ENCODE data around the gene MGRN1.
A peak's percentile ranks its signal among the peaks of the same experiment; 100 is the strongest.

Gene MGRN1

GRCh38 chr16:4689864-4690704, 65.5 kb downstream of the MGRN1 start:
- no peak for DNase-seq

- DNase-seq, result no peak
Observed at GRCh38 chr16:4690946-4691665, 66.5 kb downstream of the MGRN1 start.

GRCh38 chr16:4691666-4692412, 67.2 kb downstream of the MGRN1 start:
- DNase-seq, result no peak

GRCh38 chr16:4692460-4693295, 68.1 kb downstream of the MGRN1 start:
- DNase-seq, result no peak

GRCh38 chr16:4693296-4693955, 68.8 kb downstream of the MGRN1 start, which contains the start of gene NUDT16L1:
Gene NUDT16L1 (plus strand): TSS chr16:4693562. CDS start chr16:4693727, 165 bp downstream.
- peak; percentile 97 for DNase-seq

GRCh38 chr16:4693956-4694641, 69.5 kb downstream of the MGRN1 start:
- peak; percentile 44 for DNase-seq

GRCh38 chr16:4694642-4695451, 70.2 kb downstream of the MGRN1 start:
- no peak for DNase-seq

- DNase-seq, result no peak
Observed at GRCh38 chr16:4695473-4696171, 71.0 kb downstream of the MGRN1 start.

GRCh38 chr16:4696172-4696904, 71.7 kb downstream of the MGRN1 start:
- no peak for DNase-seq

- no peak for DNase-seq
Observed at GRCh38 chr16:4696905-4697847, 72.5 kb downstream of the MGRN1 start.

GRCh38 chr16:4697848-4698291, 73.2 kb downstream of the MGRN1 start:
- DNase-seq, result no peak

GRCh38 chr16:4698321-4699045, 73.9 kb downstream of the MGRN1 start:
- no peak for DNase-seq

GRCh38 chr16:4699046-4699556, 74.5 kb downstream of the MGRN1 start:
- no peak for DNase-seq

GRCh38 chr16:4700380-4700996, 75.9 kb downstream of the MGRN1 start:
- DNase-seq, result no peak

GRCh38 chr16:4700997-4701743, 76.5 kb downstream of the MGRN1 start:
- DNase-seq, result no peak
